IMR-90 (cell line): ENCODE measurements around the gene GRAMD2A. TPM values are rescaled to one million over a fixed set of nuclear protein-coding genes. Genes with fewer than 3 reads are reported as not detected.

Source experiments
- ATAC-seq: fragments of 200-7000 bp; cut with Tn5 transposase; 2 replicates; pipeline ENCODE4 v1.9.1; 2020; ENCODE audit warnings: low read depth, mild to moderate bottlenecking, moderate library complexity
- BruUV-seq: library from RNA; stranded (reverse); fragments of 400-500 nt; replicated peaks from 2 replicates; lab custom pipeline; 2021; lab: Mats Ljungman, UMichigan
- CTCF ChIA-PET: fragments of 300-600 bp; formaldehyde crosslinking; extraction: SDS; loops from one replicate; lab custom pipeline; 2021; ENCODE audit warnings: antibody characterized with exemption; lab: Yijun Ruan, JAX
- POLR2A ChIA-PET: fragments of 300-600 bp; sonication (Branson Sonifier 250); formaldehyde crosslinking; loops from one replicate; lab custom pipeline; 2022; ENCODE audit warnings: antibody characterized with exemption; ENCODE audit not compliant: unreplicated experiment; lab: Charles Lee
- DNase-seq: peaks from one replicate; pipeline ENCODE4 v3.0.0; 2013
- H2AFZ ChIP-seq: replicated peaks from 2 replicates; pipeline ENCODE3; 2013; ENCODE audit warnings: low read length, mild to moderate bottlenecking; ENCODE audit not compliant: poor library complexity
- H2AK5ac ChIP-seq: 2 replicates; pipeline ENCODE4 v1.6.1; 2013; ENCODE audit warnings: low read depth, low read length, inconsistent platforms
- H2AK9ac ChIP-seq: replicated peaks from 2 replicates; pipeline ENCODE3; 2013; ENCODE audit warnings: mild to moderate bottlenecking, low read depth, low read length, moderate library complexity; ENCODE audit not compliant: poor library complexity
- H2BK120ac ChIP-seq: 2 replicates; pipeline ENCODE4 v1.6.1; 2013; ENCODE audit warnings: low read depth, low read length, inconsistent platforms
- H2BK15ac ChIP-seq: 3 replicates; pipeline ENCODE4 v1.6.1; 2013; ENCODE audit warnings: low read depth, low read length, inconsistent platforms
- H2BK20ac ChIP-seq: 2 replicates; pipeline ENCODE4 v1.6.1; 2013; ENCODE audit warnings: low read depth, mild to moderate bottlenecking, inconsistent platforms, low read length, moderate library complexity
- H2BK5ac ChIP-seq: 2 replicates; pipeline ENCODE4 v1.6.1; 2013; ENCODE audit warnings: mild to moderate bottlenecking, low read depth, low read length, inconsistent platforms; ENCODE audit not compliant: poor library complexity, severe bottlenecking
- H3K14ac ChIP-seq: replicated peaks from 2 replicates; pipeline ENCODE4 v1.6.1; 2013; ENCODE audit warnings: low read depth, low read length, inconsistent platforms
- H3K18ac ChIP-seq: 2 replicates; pipeline ENCODE4 v1.6.1; 2013; ENCODE audit warnings: low read depth, low read length, control low read depth
- H3K23ac ChIP-seq: 2 replicates; pipeline ENCODE4 v1.6.1; 2013; ENCODE audit warnings: low read depth, low read length, inconsistent platforms
- H3K27ac ChIP-seq: 2 replicates; pipeline ENCODE4 v1.5.1; 2013; ENCODE audit warnings: mild to moderate bottlenecking, control low read depth, low read length; ENCODE audit not compliant: insufficient read depth
- H3K27me3 ChIP-seq: 2 replicates; pipeline ENCODE4 v1.6.1; 2013; ENCODE audit warnings: low read length; ENCODE audit not compliant: control insufficient read depth, insufficient read depth
- H3K36me3 ChIP-seq: 2 replicates; pipeline ENCODE4 v1.6.1; 2013; ENCODE audit warnings: low read length, mixed read lengths; ENCODE audit not compliant: control insufficient read depth, insufficient read depth
- H3K4ac ChIP-seq: 2 replicates; pipeline ENCODE4 v1.6.1; 2013; ENCODE audit warnings: low read depth, low read length, inconsistent platforms
- H3K4me1 ChIP-seq: 2 replicates; pipeline ENCODE4 v1.6.1; 2013; ENCODE audit warnings: low read length, mixed read lengths; ENCODE audit not compliant: control insufficient read depth, insufficient read depth
- H3K4me2 ChIP-seq: 2 replicates; pipeline ENCODE4 v1.6.1; 2013; ENCODE audit warnings: low read depth, mild to moderate bottlenecking, control low read depth, low read length, moderate library complexity
- H3K4me3 ChIP-seq: 2 replicates; pipeline ENCODE4 v1.5.1; 2013; ENCODE audit warnings: low read depth, mild to moderate bottlenecking, control low read depth, low read length, moderate library complexity; ENCODE audit not compliant: insufficient read depth
- H3K56ac ChIP-seq: 2 replicates; pipeline ENCODE4 v1.6.1; 2013; ENCODE audit warnings: low read length, inconsistent platforms; ENCODE audit not compliant: insufficient read depth; ENCODE audit errors: extremely low read depth
- H3K79me1 ChIP-seq, 2 experiments: 2 replicates each; pipeline ENCODE4 v1.6.1; 2013; ENCODE audit warnings: low read length in 2 of 2, inconsistent platforms in 1 of 2, low read depth in 1 of 2
- H3K9ac ChIP-seq: 2 replicates; pipeline ENCODE4 v1.6.1; 2013; ENCODE audit warnings: low read depth, low read length, control low read depth
- H3K9me1 ChIP-seq: 2 replicates; pipeline ENCODE4 v1.6.1; 2013; ENCODE audit warnings: low read length, inconsistent platforms; ENCODE audit not compliant: insufficient read depth
- H3K9me3 ChIP-seq: 2 replicates; pipeline ENCODE4 v1.6.1; 2013; ENCODE audit warnings: low read length; ENCODE audit not compliant: control insufficient read depth, insufficient read depth
- H4K20me1 ChIP-seq: 2 replicates; pipeline ENCODE4 v1.6.1; 2013; ENCODE audit warnings: low read length, inconsistent platforms; ENCODE audit not compliant: insufficient read depth
- H4K5ac ChIP-seq: 2 replicates; pipeline ENCODE4 v1.6.1; 2013; ENCODE audit warnings: mild to moderate bottlenecking, low read depth, low read length, control low read depth
- H4K8ac ChIP-seq, 2 experiments: 2 replicates each; pipeline ENCODE4 v1.6.1; 2013; ENCODE audit warnings: low read depth in 2 of 2, low read length in 2 of 2, control low read depth in 1 of 2, inconsistent platforms in 1 of 2
- H4K91ac ChIP-seq: 2 replicates; pipeline ENCODE4 v1.6.1; 2013; ENCODE audit warnings: low read depth, low read length, inconsistent platforms; ENCODE audit not compliant: insufficient read depth
- CEBPB ChIP-seq: IDR thresholded peaks from 2 replicates; pipeline ENCODE4 v1.6.1; 2012; ENCODE audit warnings: low read depth, low read length, improper control_type of control experiment
- CHD1 ChIP-seq: IDR thresholded peaks from 2 replicates; pipeline ENCODE4 v1.6.1; 2012; ENCODE audit warnings: low read depth, low read length, improper control_type of control experiment
- FOS ChIP-seq: fragments of 150-350 bp; IDR thresholded peaks from 2 replicates; pipeline ENCODE4 v1.6.1; 2016; ENCODE audit warnings: low read depth, low read length
- MAFK ChIP-seq: IDR thresholded peaks from 2 replicates; pipeline ENCODE4 v1.6.1; 2012; ENCODE audit warnings: low read depth, low read length, improper control_type of control experiment
- MAZ ChIP-seq: IDR thresholded peaks from 2 replicates; pipeline ENCODE4 v1.6.1; 2012; ENCODE audit warnings: low read depth, mild to moderate bottlenecking, low read length, improper control_type of control experiment, moderate library complexity, borderline replicate concordance
- NFE2L2 ChIP-seq: fragments of 150-350 bp; IDR thresholded peaks from 2 replicates; pipeline ENCODE4 v1.6.1; 2016; ENCODE audit warnings: low read depth, mild to moderate bottlenecking, low read length
- POLR2A ChIP-seq: IDR thresholded peaks from 2 replicates; pipeline ENCODE4 v1.6.1; 2012; ENCODE audit warnings: mild to moderate bottlenecking, low read depth, low read length
- RAD21 ChIP-seq: IDR thresholded peaks from 2 replicates; pipeline ENCODE4 v1.6.1; 2012; ENCODE audit warnings: low read length, improper control_type of control experiment
- RCOR1 ChIP-seq: IDR thresholded peaks from 2 replicates; pipeline ENCODE4 v1.6.1; 2012; ENCODE audit warnings: mild to moderate bottlenecking, low read length, improper control_type of control experiment; ENCODE audit not compliant: insufficient replicate concordance
- RFX5 ChIP-seq: IDR thresholded peaks from 2 replicates; pipeline ENCODE4 v1.8.0; 2012; ENCODE audit warnings: low read depth, mild to moderate bottlenecking, low read length, moderate library complexity
- WGBS, 2 experiments: methylation state at CpG; one replicate each; pipeline versions ENCODE4 v1.1.5 to v1.1.7; 2013; ENCODE audit warnings: missing lambda C conversion rate in 2 of 2; ENCODE audit not compliant: insufficient read length in 1 of 2; ENCODE audit errors: extremely low coverage in 2 of 2; 5-methylcytosine and 5-hydroxymethylcytosine counted together
- dilution Hi-C: fragments of 300-500 bp; cut with HindIII; formaldehyde crosslinking; loops from one replicate; pipeline ENCODE4 v1.14.3; 2018; ENCODE audit warnings: low sequenced_read_pairs; ENCODE audit not compliant: unreplicated experiment
- in situ Hi-C: fragments of 300-500 bp; cut with MboI; formaldehyde crosslinking; loops from 3 replicates; pipeline ENCODE4 v1.14.3; 2019; ENCODE audit warnings: low sequenced_read_pairs, inconsistent platforms, mixed read lengths
- intact Hi-C: fragments of 100-400 bp; cut with micrococcal nuclease; formaldehyde crosslinking; loops from 2 replicates; pipeline ENCODE4 v1.10.0; 2022
- polyA plus RNA-seq, 3 experiments: library from polyadenylated mRNA; depleted of rRNA; stranded (reverse); fragments of >200 nt; gene quantifications; 2 replicates each; pipeline ENCODE4 v1.2.3, GENCODE V29; 2012; ENCODE audit warnings: low replicate concordance in 1 of 3
- total RNA-seq: library from RNA; depleted of rRNA; stranded (reverse); fragments of >200 nt; gene quantifications from 2 replicates; pipeline ENCODE4 v1.2.3, GENCODE V29; 2012
- TF ChIP-seq, protein P1 (sequence below): fragments of 150-350 bp; IDR thresholded peaks from 2 replicates; pipeline ENCODE4 v1.6.1; 2016; ENCODE audit warnings: low read depth, mild to moderate bottlenecking, low read length, moderate library complexity, borderline replicate concordance
- TF ChIP-seq, protein P2 (sequence below): fragments of 150-350 bp; IDR thresholded peaks from 2 replicates; pipeline ENCODE4 v1.6.1; 2017; ENCODE audit warnings: mild to moderate bottlenecking, antibody characterized with exemption, low read length, low read depth
- TF ChIP-seq, protein P3 (sequence below): conservative IDR thresholded peaks from 2 replicates; pipeline ENCODE4 v1.5.1; 2012; ENCODE audit warnings: mild to moderate bottlenecking, low read depth, low read length, improper control_type of control experiment

Gene GRAMD2A
- total and polyA plus RNA-seq, 2 of the 4 experiments (the other 2 are of a cell fraction), result 0.14 to 0.18 TPM

DNA sequence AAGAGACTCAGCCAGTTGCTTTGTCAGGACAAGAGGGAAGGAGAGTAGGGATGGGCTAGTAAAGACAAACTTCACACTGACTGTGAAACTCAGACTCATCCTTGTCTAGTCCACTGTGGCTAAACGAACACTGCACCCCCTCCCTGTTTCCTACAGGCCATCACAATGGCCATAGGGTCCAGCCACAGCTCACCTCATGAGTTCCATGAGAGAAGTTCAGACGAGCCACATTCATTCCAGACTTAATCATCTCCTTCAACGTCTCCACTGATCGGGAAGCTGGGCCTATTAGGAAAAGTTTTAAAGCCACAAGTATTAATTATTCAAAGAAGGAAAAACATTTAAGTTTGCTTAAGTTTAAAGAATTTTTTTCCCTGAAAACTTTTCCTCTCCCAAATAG lies 19.6 kb upstream of the GRAMD2A start:
- no peak overlapping the region for H2AK9ac ChIP-seq
- H2BK20ac ChIP-seq, result no peak overlapping the region
- peaks cover 92% of the 10 kb centered on the region for H4K20me1 ChIP-seq
- H3K9me1 ChIP-seq, result peaks cover 14% of the 10 kb centered on the region
- no peak overlapping the region for H2BK120ac ChIP-seq
- H4K91ac ChIP-seq, result no peak overlapping the region
- BruUV-seq, result no TSS peak
- CTCF ChIA-PET, result interaction anchor here (2.8 kb wide), 1 partner anchor 9 kb away, joined by 11 read pairs; no protein-coding TSS in a partner anchor
- peak overlapping the region; percentile 25 for H2AFZ ChIP-seq
- dilution Hi-C loops, result no loop called here
- intact Hi-C loops, result no loop called here
- WGBS, 2 experiments, result no CpG with 5 or more reads among the region's 4 CpGs
- H2AK5ac ChIP-seq, result no peak overlapping the region
- peak overlapping the region; percentile 66; the same call in 1 of the 2 replicates for H3K23ac ChIP-seq
- H4K8ac ChIP-seq, result no peak overlapping the region
- no peak overlapping the region for H2BK15ac ChIP-seq
- ATAC-seq (no peak), DNase-seq (no peak)
- no peak overlapping the region for H4K5ac ChIP-seq
- TF ChIP-seq NFE2L2, result no peak
- TF ChIP-seq CHD1, result no peak
- no peak for TF ChIP-seq MAFK
- TF ChIP-seq CEBPB, result no peak
- TF ChIP-seq, protein P1, sequence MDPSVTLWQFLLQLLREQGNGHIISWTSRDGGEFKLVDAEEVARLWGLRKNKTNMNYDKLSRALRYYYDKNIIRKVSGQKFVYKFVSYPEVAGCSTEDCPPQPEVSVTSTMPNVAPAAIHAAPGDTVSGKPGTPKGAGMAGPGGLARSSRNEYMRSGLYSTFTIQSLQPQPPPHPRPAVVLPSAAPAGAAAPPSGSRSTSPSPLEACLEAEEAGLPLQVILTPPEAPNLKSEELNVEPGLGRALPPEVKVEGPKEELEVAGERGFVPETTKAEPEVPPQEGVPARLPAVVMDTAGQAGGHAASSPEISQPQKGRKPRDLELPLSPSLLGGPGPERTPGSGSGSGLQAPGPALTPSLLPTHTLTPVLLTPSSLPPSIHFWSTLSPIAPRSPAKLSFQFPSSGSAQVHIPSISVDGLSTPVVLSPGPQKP, result no peak
- no peak for TF ChIP-seq MAZ
- no peak for TF ChIP-seq RFX5
- TF ChIP-seq, protein P2, sequence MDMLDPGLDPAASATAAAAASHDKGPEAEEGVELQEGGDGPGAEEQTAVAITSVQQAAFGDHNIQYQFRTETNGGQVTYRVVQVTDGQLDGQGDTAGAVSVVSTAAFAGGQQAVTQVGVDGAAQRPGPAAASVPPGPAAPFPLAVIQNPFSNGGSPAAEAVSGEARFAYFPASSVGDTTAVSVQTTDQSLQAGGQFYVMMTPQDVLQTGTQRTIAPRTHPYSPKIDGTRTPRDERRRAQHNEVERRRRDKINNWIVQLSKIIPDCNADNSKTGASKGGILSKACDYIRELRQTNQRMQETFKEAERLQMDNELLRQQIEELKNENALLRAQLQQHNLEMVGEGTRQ, result no peak
- TF ChIP-seq RAD21, result no peak
- TF ChIP-seq FOS, result no peak
- TF ChIP-seq POLR2A, result no peak
- TF ChIP-seq, protein P3, sequence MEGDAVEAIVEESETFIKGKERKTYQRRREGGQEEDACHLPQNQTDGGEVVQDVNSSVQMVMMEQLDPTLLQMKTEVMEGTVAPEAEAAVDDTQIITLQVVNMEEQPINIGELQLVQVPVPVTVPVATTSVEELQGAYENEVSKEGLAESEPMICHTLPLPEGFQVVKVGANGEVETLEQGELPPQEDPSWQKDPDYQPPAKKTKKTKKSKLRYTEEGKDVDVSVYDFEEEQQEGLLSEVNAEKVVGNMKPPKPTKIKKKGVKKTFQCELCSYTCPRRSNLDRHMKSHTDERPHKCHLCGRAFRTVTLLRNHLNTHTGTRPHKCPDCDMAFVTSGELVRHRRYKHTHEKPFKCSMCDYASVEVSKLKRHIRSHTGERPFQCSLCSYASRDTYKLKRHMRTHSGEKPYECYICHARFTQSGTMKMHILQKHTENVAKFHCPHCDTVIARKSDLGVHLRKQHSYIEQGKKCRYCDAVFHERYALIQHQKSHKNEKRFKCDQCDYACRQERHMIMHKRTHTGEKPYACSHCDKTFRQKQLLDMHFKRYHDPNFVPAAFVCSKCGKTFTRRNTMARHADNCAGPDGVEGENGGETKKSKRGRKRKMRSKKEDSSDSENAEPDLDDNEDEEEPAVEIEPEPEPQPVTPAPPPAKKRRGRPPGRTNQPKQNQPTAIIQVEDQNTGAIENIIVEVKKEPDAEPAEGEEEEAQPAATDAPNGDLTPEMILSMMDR, result no peak
- TF ChIP-seq RCOR1, result no peak
- H3K4me2 ChIP-seq, result no peak overlapping the region
- no peak overlapping the region for H3K27ac ChIP-seq
- no peak overlapping the region for H3K4me3 ChIP-seq
- in situ Hi-C loops, result no loop called here
- peak overlapping the region; percentile 59 for H2BK5ac ChIP-seq
- H3K36me3 ChIP-seq, result peaks cover 64% of the 10 kb centered on the region
- no peak overlapping the region for H3K56ac ChIP-seq
- no peak overlapping the region for H3K14ac ChIP-seq
- H3K4me1 ChIP-seq, result peaks cover 10% of the 10 kb centered on the region
- POLR2A ChIA-PET, result interaction anchor here (0.6 kb wide), 1 partner anchor 1239 kb away, joined by 10 read pairs; no protein-coding TSS in a partner anchor
- no peak overlapping the region for H3K4ac ChIP-seq
- no peak overlapping the region for H3K9ac ChIP-seq
- H3K9me3 ChIP-seq, result no peaks in the 10 kb centered on the region
- no peak overlapping the region for H3K18ac ChIP-seq
- H3K79me1 ChIP-seq, result peaks cover 31 to 69% of the 10 kb centered on the region in 2 experiments
- H3K27me3 ChIP-seq, result no peaks in the 10 kb centered on the region
